Measurements from ENCODE around the gene TGFB1. TPM values are rescaled to one million over a fixed set of nuclear protein-coding genes. Genes with fewer than 3 reads are reported as not detected.

Gene TGFB1
- total RNA-seq, 1 experiment from 2014 or later, result 102 TPM

GRCh38 chr19:41335467-41335866 lies 18.3 kb downstream of the TGFB1 start:
- POLR2A ChIA-PET (ENCODE audit: low non-redundant PET), result interaction anchor here (0.6 kb wide), 2 partner anchors 14 to 28 kb away, joined by 4 to 10 read pairs; no protein-coding TSS in a partner anchor
- H3K36me3 ChIP-seq (ENCODE audit: insufficient read depth, low read length, poor library complexity, severe bottlenecking), result peaks cover 28% of the 10 kb centered on the region
- CTCF ChIA-PET, result no interaction called here

GRCh38 chr19:41334793-41335192 lies 18.9 kb downstream of the TGFB1 start:
- Histone ChIP-seq H3K27ac (ENCODE audit: low read depth, low read length, poor library complexity, severe bottlenecking) (no peak overlapping the region), H3K4me1 (ENCODE audit: insufficient read depth, low read length, poor library complexity, severe bottlenecking) (no peaks in the 10 kb centered on the region), H3K27me3 (replicated peaks; ENCODE audit: insufficient read depth, low read depth, low read length, poor library complexity) (no peaks in the 10 kb centered on the region), H3K9me3 (ENCODE audit: low read depth, low read length, poor library complexity, severe bottlenecking) (no peaks in the 10 kb centered on the region), H3K36me3 (ENCODE audit: insufficient read depth, low read length, poor library complexity, severe bottlenecking) (peaks cover 24% of the 10 kb centered on the region), H3K4me3 (ENCODE audit: low read depth, low read length, poor library complexity, severe bottlenecking) (no peak overlapping the region)
- BruUV-seq (replicated peaks), result no TSS peak
- CTCF ChIA-PET, result no interaction called here
- DNase-seq (ENCODE audit: low spot score), result no peak
- TF ChIP-seq CTCF (conservative IDR thresholded peaks at IDR 0.05; ENCODE audit: low read depth, low read length) (no peak), EZH2 (IDR thresholded peaks at IDR 0.05; ENCODE audit: borderline replicate concordance, low read depth, low read length, poor library complexity, severe bottlenecking) (no peak)
- POLR2A ChIA-PET (ENCODE audit: low non-redundant PET), result no interaction called here
- intact Hi-C loops (cut with micrococcal nuclease; ENCODE audit: unreplicated experiment), result no loop called here

More at GRCh38 chr19:41335467-41335866, 18.3 kb downstream of the TGFB1 start:
- Histone ChIP-seq H3K9me3 (ENCODE audit: low read depth, low read length, poor library complexity, severe bottlenecking) (no peaks in the 10 kb centered on the region), H3K27ac (ENCODE audit: low read depth, low read length, poor library complexity, severe bottlenecking) (no peak overlapping the region), H3K4me3 (ENCODE audit: low read depth, low read length, poor library complexity, severe bottlenecking) (no peak overlapping the region), H3K4me1 (ENCODE audit: insufficient read depth, low read length, poor library complexity, severe bottlenecking) (no peaks in the 10 kb centered on the region), H3K27me3 (replicated peaks; ENCODE audit: insufficient read depth, low read depth, low read length, poor library complexity) (no peaks in the 10 kb centered on the region)
- no peak for DNase-seq (ENCODE audit: low spot score)
- no TSS peak for BruUV-seq (replicated peaks)
- TF ChIP-seq EZH2 (IDR thresholded peaks at IDR 0.05; ENCODE audit: borderline replicate concordance, low read depth, low read length, poor library complexity, severe bottlenecking), result no peak
- no peak for TF ChIP-seq CTCF (conservative IDR thresholded peaks at IDR 0.05; ENCODE audit: low read depth, low read length)
- intact Hi-C loops (cut with micrococcal nuclease; ENCODE audit: unreplicated experiment), result no loop called here

GRCh38 chr19:41332468-41332867 lies 21.3 kb downstream of the TGFB1 start:
- Histone ChIP-seq H3K9me3 (ENCODE audit: low read depth, low read length, poor library complexity, severe bottlenecking) (no peaks in the 10 kb centered on the region), H3K27me3 (replicated peaks; ENCODE audit: insufficient read depth, low read depth, low read length, poor library complexity) (no peaks in the 10 kb centered on the region), H3K4me3 (ENCODE audit: low read depth, low read length, poor library complexity, severe bottlenecking) (no peak overlapping the region), H3K27ac (ENCODE audit: low read depth, low read length, poor library complexity, severe bottlenecking) (no peak overlapping the region), H3K4me1 (ENCODE audit: insufficient read depth, low read length, poor library complexity, severe bottlenecking) (peaks cover under 1% of the 10 kb centered on the region), H3K36me3 (ENCODE audit: insufficient read depth, low read length, poor library complexity, severe bottlenecking) (peaks cover 29% of the 10 kb centered on the region)
- no TSS peak for BruUV-seq (replicated peaks)
- TF ChIP-seq CTCF (conservative IDR thresholded peaks at IDR 0.05; ENCODE audit: low read depth, low read length), result no peak
- no peak for TF ChIP-seq EZH2 (IDR thresholded peaks at IDR 0.05; ENCODE audit: borderline replicate concordance, low read depth, low read length, poor library complexity, severe bottlenecking)
- ChIA-PET POLR2A (ENCODE audit: low non-redundant PET) (no interaction called here), CTCF (no interaction called here)
- intact Hi-C loops (cut with micrococcal nuclease; ENCODE audit: unreplicated experiment), result no loop called here
- DNase-seq (ENCODE audit: low spot score), result no peak
